GM18861 (cell line): Measurements from ENCODE around the gene NET1.
"Not testable (repeated sequence)": the region's sequence is repeated elsewhere in the genome, so short reads cannot be mapped to it uniquely, and the experiment has no call there.

Experiments used
- ATAC-seq: cut with Tn5 transposase; IDR thresholded peaks from one replicate; pipeline ENCODE4 v1.9.1; 2021; ENCODE audit not compliant: unreplicated experiment

NET1 gene

GRCh38 chr10:5396556-5397300 is 15.6 kb upstream of the NET1 start:
- ATAC-seq = no peak

GRCh38 chr10:5399332-5399731 is 13.0 kb upstream of the NET1 start:
- no peak for ATAC-seq

- no peak for ATAC-seq
Observed at GRCh38 chr10:5400468-5401240, 11.7 kb upstream of the NET1 start.

- ATAC-seq = no peak
Observed at GRCh38 chr10:5402798-5403197, 9.6 kb upstream of the NET1 start.

- ATAC-seq = no peak
Observed at GRCh38 chr10:5404208-5405041, 7.9 kb upstream of the NET1 start, which contains the start of gene TUBAL3. Gene TUBAL3, minus strand, starts transcription at chr10:5404828. Its CDS starts 36 bp downstream, at chr10:5404792.

- ATAC-seq = no peak
Observed at GRCh38 chr10:5406918-5407317, 5.4 kb upstream of the NET1 start.

GRCh38 chr10:5410787-5411186 is 1.6 kb upstream of the NET1 start:
- not testable (repeated sequence) for ATAC-seq

- ATAC-seq = no peak
Observed at GRCh38 chr10:5411941-5412276, 448 bp upstream of the NET1 start.

GRCh38 chr10:5413012-5413938 is 918 bp downstream of the NET1 start:
- ATAC-seq = no peak

GRCh38 chr10:5416981-5417380 is 4.6 kb downstream of the NET1 start:
- ATAC-seq = no peak

- no peak for ATAC-seq
Observed at GRCh38 chr10:5418584-5418983, 6.2 kb downstream of the NET1 start.

GRCh38 chr10:5419466-5420094 is 7.2 kb downstream of the NET1 start:
- ATAC-seq = no peak

GRCh38 chr10:5423771-5424170 is 11.4 kb downstream of the NET1 start:
- no peak for ATAC-seq

GRCh38 chr10:5424751-5425150 is 12.4 kb downstream of the NET1 start:
- no peak for ATAC-seq

- ATAC-seq = no peak
Observed at GRCh38 chr10:5428133-5428532, 15.8 kb downstream of the NET1 start.

GRCh38 chr10:5433182-5433581 is 20.8 kb downstream of the NET1 start:
- ATAC-seq = no peak

GRCh38 chr10:5434017-5434753 is 21.8 kb downstream of the NET1 start:
- ATAC-seq = peak; percentile 70

GRCh38 chr10:5435328-5435727 is 23.0 kb downstream of the NET1 start:
- ATAC-seq = no peak

GRCh38 chr10:5440206-5440605 is 27.8 kb downstream of the NET1 start:
- ATAC-seq = no peak
